DND-41 (cell line): ENCODE data around the gene RPL26.

Source experiments
- EZH2 ChIP-seq: IDR thresholded peaks from 3 replicates; pipeline ENCODE4 v1.6.1; 2012; ENCODE audit warnings: borderline replicate concordance, low read depth, mild to moderate bottlenecking, moderate library complexity, low read length, inconsistent platforms; ENCODE audit not compliant: severe bottlenecking
- TF ChIP-seq, protein P1 (sequence below): IDR thresholded peaks from 2 replicates; pipeline ENCODE4 v1.5.1; 2012; ENCODE audit warnings: borderline replicate concordance, low read length, moderate library complexity, mild to moderate bottlenecking; ENCODE audit not compliant: poor library complexity, severe bottlenecking; ENCODE audit errors: extremely low read depth

DNA sequence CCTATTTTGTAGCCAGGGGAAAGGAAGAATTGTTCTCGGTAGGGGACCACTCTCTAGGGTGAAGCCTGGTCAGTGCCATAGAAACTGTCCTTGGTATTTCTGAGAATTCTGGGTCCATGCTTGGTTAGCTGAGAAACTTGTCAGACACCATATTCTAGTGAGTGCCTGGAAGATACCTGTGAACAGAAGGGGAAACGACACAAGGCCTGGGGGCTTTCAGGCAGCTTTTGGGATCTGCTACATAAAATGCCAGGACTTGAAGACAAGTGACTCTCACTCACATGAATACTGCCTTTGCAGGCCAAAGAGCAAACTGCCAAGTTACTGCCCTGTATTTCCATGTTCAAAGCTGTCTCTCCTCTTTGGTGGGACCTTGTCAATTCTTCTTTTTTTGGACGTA, 25.1 kb downstream of the RPL26 start:
- TF ChIP-seq, protein P1, sequence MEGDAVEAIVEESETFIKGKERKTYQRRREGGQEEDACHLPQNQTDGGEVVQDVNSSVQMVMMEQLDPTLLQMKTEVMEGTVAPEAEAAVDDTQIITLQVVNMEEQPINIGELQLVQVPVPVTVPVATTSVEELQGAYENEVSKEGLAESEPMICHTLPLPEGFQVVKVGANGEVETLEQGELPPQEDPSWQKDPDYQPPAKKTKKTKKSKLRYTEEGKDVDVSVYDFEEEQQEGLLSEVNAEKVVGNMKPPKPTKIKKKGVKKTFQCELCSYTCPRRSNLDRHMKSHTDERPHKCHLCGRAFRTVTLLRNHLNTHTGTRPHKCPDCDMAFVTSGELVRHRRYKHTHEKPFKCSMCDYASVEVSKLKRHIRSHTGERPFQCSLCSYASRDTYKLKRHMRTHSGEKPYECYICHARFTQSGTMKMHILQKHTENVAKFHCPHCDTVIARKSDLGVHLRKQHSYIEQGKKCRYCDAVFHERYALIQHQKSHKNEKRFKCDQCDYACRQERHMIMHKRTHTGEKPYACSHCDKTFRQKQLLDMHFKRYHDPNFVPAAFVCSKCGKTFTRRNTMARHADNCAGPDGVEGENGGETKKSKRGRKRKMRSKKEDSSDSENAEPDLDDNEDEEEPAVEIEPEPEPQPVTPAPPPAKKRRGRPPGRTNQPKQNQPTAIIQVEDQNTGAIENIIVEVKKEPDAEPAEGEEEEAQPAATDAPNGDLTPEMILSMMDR: no peak
- no peak for TF ChIP-seq EZH2
